Heart left ventricle (tissue), 13 donors: Measurements from ENCODE around the gene FAM161B.
"Not testable (repeated sequence)": the region's sequence is repeated elsewhere in the genome, so short reads cannot be mapped to it uniquely, and the experiment has no call there.

Experiments
- POLR2A ChIP-seq, 2 donors: fragments of 450-650 bp; IDR thresholded peaks; one replicate each; pipeline ENCODE4 v1.6.1; 2017; ENCODE audit warnings: antibody characterized with exemption in 2 of 2, mild to moderate bottlenecking in 2 of 2, moderate library complexity in 2 of 2
- TF ChIP-seq, protein P1 (sequence below), 12 donors: fragments of 200-600 bp; sonication (generic) in 4 of 12; IDR thresholded peaks; one replicate each; pipeline versions ENCODE4 v1.5.0 to v1.8.0; 2018 to 2022; ENCODE audit warnings: antibody characterized with exemption in 12 of 12, mild to moderate bottlenecking in 5 of 12
- donor health status: ischemic (EF 13 %, LVEDD 7.1; RV severe dilation, severe dysfunction).
- donor health status: DM: no; HTN: yes; CAD: no.
- donor health status: DM: no; HTN: no; CAD: no.
- donor health status: ischemic (EF 25% LVEDD 6.9; RV normal size, moderate dysfunction).
- donor health status: ischemic (EF 25% LVEDD 5.7; RV mildly dilated, moderate dysfunction).
- donor health status: ischemic (EF 35%, LVEDD 5.7; RV mildly dilated, moderate dysfunction).
- donor health status: nonischemic (EF 11% LVEDD 7.7; RV severe dilation, severe dysfunction).
- donor health status: DM: yes; HTN: yes; CAD: no.
- donor health status: PGD.
- donor health status: ischemic (EF 29% LVEDD 5.4; RV normal size, mild dysfunction).
- donor health status: nonischemic (EF 23%, LVEDD 6.1; RV moderate dilation, normal function).

DNA sequence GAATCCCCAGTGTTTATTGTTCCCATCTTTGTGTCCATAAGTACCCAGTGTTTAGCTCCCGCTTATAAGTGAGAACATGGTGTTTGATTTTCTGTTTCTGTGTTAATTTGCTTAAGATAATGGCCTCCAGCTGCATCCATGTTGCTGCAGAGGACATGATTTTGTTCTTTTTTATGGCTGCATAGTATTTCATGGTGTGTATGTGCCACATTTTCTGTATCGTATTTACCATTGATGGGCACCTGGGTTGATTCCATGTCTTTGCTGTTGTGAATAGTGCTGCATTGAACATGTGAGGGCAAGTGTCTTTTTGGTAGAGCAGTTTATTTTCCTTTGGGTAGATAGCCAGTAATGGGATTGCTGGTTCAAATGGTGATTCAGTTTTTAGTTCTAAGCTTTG, 30.4 kb downstream of the FAM161B start:
- not testable (repeated sequence) for TF ChIP-seq POLR2A (IDR thresholded peaks at IDR 0.05)
- TF ChIP-seq, protein P1, sequence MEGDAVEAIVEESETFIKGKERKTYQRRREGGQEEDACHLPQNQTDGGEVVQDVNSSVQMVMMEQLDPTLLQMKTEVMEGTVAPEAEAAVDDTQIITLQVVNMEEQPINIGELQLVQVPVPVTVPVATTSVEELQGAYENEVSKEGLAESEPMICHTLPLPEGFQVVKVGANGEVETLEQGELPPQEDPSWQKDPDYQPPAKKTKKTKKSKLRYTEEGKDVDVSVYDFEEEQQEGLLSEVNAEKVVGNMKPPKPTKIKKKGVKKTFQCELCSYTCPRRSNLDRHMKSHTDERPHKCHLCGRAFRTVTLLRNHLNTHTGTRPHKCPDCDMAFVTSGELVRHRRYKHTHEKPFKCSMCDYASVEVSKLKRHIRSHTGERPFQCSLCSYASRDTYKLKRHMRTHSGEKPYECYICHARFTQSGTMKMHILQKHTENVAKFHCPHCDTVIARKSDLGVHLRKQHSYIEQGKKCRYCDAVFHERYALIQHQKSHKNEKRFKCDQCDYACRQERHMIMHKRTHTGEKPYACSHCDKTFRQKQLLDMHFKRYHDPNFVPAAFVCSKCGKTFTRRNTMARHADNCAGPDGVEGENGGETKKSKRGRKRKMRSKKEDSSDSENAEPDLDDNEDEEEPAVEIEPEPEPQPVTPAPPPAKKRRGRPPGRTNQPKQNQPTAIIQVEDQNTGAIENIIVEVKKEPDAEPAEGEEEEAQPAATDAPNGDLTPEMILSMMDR (IDR thresholded peaks at IDR 0.05), result not testable (repeated sequence)
